Immature natural killer cell (primary cell): Measurements from ENCODE around the gene ZNF574. TPM values are rescaled to one million over a fixed set of nuclear protein-coding genes. Genes with fewer than 3 reads are reported as not detected.

ENCODE experiments used
- DNase-seq, 3 donors: peaks; one replicate each; pipeline ENCODE4 v3.0.0; 2022; ENCODE audit warnings: mixed read lengths in 1 of 3
- H3K27ac Mint-ChIP-seq, 6 donors: one replicate each; pipeline ENCODE4 v1.8.0; 2020; ENCODE audit warnings: mixed read lengths in 6 of 6, mild to moderate bottlenecking in 5 of 6, inconsistent platforms in 4 of 6, moderate library complexity in 3 of 6
- H3K27me3 Mint-ChIP-seq, 3 donors: one replicate each; pipeline ENCODE4 v1.8.0; 2020 to 2021; ENCODE audit warnings: low read depth in 3 of 3, mild to moderate bottlenecking in 3 of 3, mixed read lengths in 3 of 3, moderate library complexity in 3 of 3, inconsistent platforms in 1 of 3
- H3K36me3 Mint-ChIP-seq, 3 donors: one replicate each; pipeline ENCODE4 v1.8.0; 2020; ENCODE audit warnings: mixed read lengths in 3 of 3, inconsistent platforms in 2 of 3, mild to moderate bottlenecking in 2 of 3
- H3K4me1 Mint-ChIP-seq, 2 donors: one replicate each; pipeline ENCODE4 v1.8.0; 2020; ENCODE audit warnings: inconsistent platforms in 2 of 2, mild to moderate bottlenecking in 2 of 2, mixed read lengths in 2 of 2, moderate library complexity in 1 of 2
- H3K4me3 Mint-ChIP-seq, 5 donors: one replicate each; pipeline ENCODE4 v1.8.0; 2020; ENCODE audit warnings: mild to moderate bottlenecking in 5 of 5, mixed read lengths in 5 of 5, inconsistent platforms in 3 of 5, moderate library complexity in 3 of 5
- H3K9me3 Mint-ChIP-seq, 6 donors: one replicate each; pipeline ENCODE4 v1.8.0; 2020; ENCODE audit warnings: mild to moderate bottlenecking in 6 of 6, mixed read lengths in 6 of 6, inconsistent platforms in 4 of 6, moderate library complexity in 3 of 6
- polyA plus RNA-seq, 3 donors: library from polyadenylated mRNA; unstranded; fragments of 300-500 nt; fragmentation: Illumina TruSeq; gene quantifications; one replicate each; pipeline ENCODE4 v1.2.3, GENCODE V29; 2021

ZNF574 gene
- polyA plus RNA-seq, 3 donors from 2014 or later = 12.4 to 29.6 (median 20.3) TPM

GRCh38 chr19:42109896-42110295, 33.9 kb downstream of the ZNF574 start:
- Mint-ChIP-seq H3K27ac (no peak overlapping the region), H3K27me3 (peaks cover 0 to 2% (median 0%) of the 10 kb centered on the region in 3 donors), H3K4me3 (no peak overlapping the region)

GRCh38 chr19:42110658-42111057, 34.7 kb downstream of the ZNF574 start:
- Mint-ChIP-seq H3K4me1 (peaks cover 3 to 7% of the 10 kb centered on the region in 2 donors), H3K9me3 (no peaks in the 10 kb centered on the region), H3K36me3 (peaks cover 2 to 22% (median 15%) of the 10 kb centered on the region in 3 donors), H3K27ac (peak overlapping the region in 4 of 6 donors; percentile 3 to 40 (median 34)), H3K27me3 (peaks cover 0 to 3% (median under 1%) of the 10 kb centered on the region in 3 donors), H3K4me3 (no peak overlapping the region)
- DNase-seq = no peak

More at GRCh38 chr19:42109896-42110295, 33.9 kb downstream of the ZNF574 start:
- DNase-seq = no peak
- peaks cover 3 to 7% of the 10 kb centered on the region in 2 donors for H3K4me1 Mint-ChIP-seq
- H3K9me3 Mint-ChIP-seq = no peaks in the 10 kb centered on the region
- H3K36me3 Mint-ChIP-seq = peaks cover 0 to 16% (median 13%) of the 10 kb centered on the region in 3 donors

- peak overlapping the region in 5 of 6 donors; percentile 1 to 35 (median 19) for H3K27ac Mint-ChIP-seq
- no peak for DNase-seq
- H3K9me3 Mint-ChIP-seq = no peaks in the 10 kb centered on the region
- H3K36me3 Mint-ChIP-seq = peaks cover 6 to 29% (median 21%) of the 10 kb centered on the region in 3 donors
- H3K4me3 Mint-ChIP-seq = no peak overlapping the region
- peaks cover 3 to 7% of the 10 kb centered on the region in 2 donors for H3K4me1 Mint-ChIP-seq
- peaks cover 0 to 3% (median 0%) of the 10 kb centered on the region in 3 donors for H3K27me3 Mint-ChIP-seq
Measured at GRCh38 chr19:42111384-42111783, 35.4 kb downstream of the ZNF574 start.

GRCh38 chr19:42111811-42112210, 35.8 kb downstream of the ZNF574 start:
- DNase-seq = no peak
- no peaks in the 10 kb centered on the region for H3K9me3 Mint-ChIP-seq
- peak overlapping the region in 3 of 6 donors; percentile 19 to 35 (median 20) for H3K27ac Mint-ChIP-seq
- H3K27me3 Mint-ChIP-seq = peaks cover 0 to 3% (median 0%) of the 10 kb centered on the region in 3 donors
- no peak overlapping the region for H3K4me3 Mint-ChIP-seq
- H3K36me3 Mint-ChIP-seq = peaks cover 6 to 30% (median 21%) of the 10 kb centered on the region in 3 donors
- peaks cover 3 to 7% of the 10 kb centered on the region in 2 donors for H3K4me1 Mint-ChIP-seq

- no peak for DNase-seq
- peaks cover 6 to 35% (median 21%) of the 10 kb centered on the region in 3 donors for H3K36me3 Mint-ChIP-seq
- peak overlapping the region in 1 of 6 donors; percentile 46 for H3K27ac Mint-ChIP-seq
- H3K9me3 Mint-ChIP-seq = no peaks in the 10 kb centered on the region
- no peak overlapping the region for H3K4me3 Mint-ChIP-seq
- H3K27me3 Mint-ChIP-seq = peaks cover 0 to 3% (median 0%) of the 10 kb centered on the region in 3 donors
- peaks cover 0 to 1% of the 10 kb centered on the region in 2 donors for H3K4me1 Mint-ChIP-seq
Measured at GRCh38 chr19:42113641-42114348, 37.8 kb downstream of the ZNF574 start.

- H3K27ac Mint-ChIP-seq = peak overlapping the region in 1 of 6 donors; percentile 46
- no peak overlapping the region for H3K4me3 Mint-ChIP-seq
- no peaks in the 10 kb centered on the region for H3K9me3 Mint-ChIP-seq
- H3K27me3 Mint-ChIP-seq = peaks cover 0 to 3% (median 0%) of the 10 kb centered on the region in 3 donors
- peaks cover 6 to 39% (median 21%) of the 10 kb centered on the region in 3 donors for H3K36me3 Mint-ChIP-seq
- no peaks in the 10 kb centered on the region for H3K4me1 Mint-ChIP-seq
- DNase-seq = no peak
Measured at GRCh38 chr19:42114412-42114811, 38.4 kb downstream of the ZNF574 start.

GRCh38 chr19:42115219-42115618, 39.3 kb downstream of the ZNF574 start:
- Mint-ChIP-seq H3K9me3 (no peaks in the 10 kb centered on the region), H3K4me3 (no peak overlapping the region), H3K36me3 (peaks cover 6 to 39% (median 21%) of the 10 kb centered on the region in 3 donors), H3K27ac (peak overlapping the region in 1 of 6 donors; percentile 22), H3K27me3 (peaks cover 0 to 3% (median 0%) of the 10 kb centered on the region in 3 donors), H3K4me1 (no peaks in the 10 kb centered on the region)
- DNase-seq = no peak

- H3K36me3 Mint-ChIP-seq = peaks cover 6 to 38% (median 21%) of the 10 kb centered on the region in 3 donors
- peaks cover 1 to 3% of the 10 kb centered on the region in 2 donors for H3K4me1 Mint-ChIP-seq
- peaks cover 0 to 3% (median 0%) of the 10 kb centered on the region in 3 donors for H3K27me3 Mint-ChIP-seq
- no peaks in the 10 kb centered on the region for H3K9me3 Mint-ChIP-seq
- no peak for DNase-seq
- peak overlapping the region in 2 of 6 donors; percentile 42 to 57 for H3K27ac Mint-ChIP-seq
- H3K4me3 Mint-ChIP-seq = no peak overlapping the region
Measured at GRCh38 chr19:42115705-42116104, 39.7 kb downstream of the ZNF574 start.

GRCh38 chr19:42116308-42117075, 40.5 kb downstream of the ZNF574 start:
- H3K4me3 Mint-ChIP-seq = no peak overlapping the region
- H3K4me1 Mint-ChIP-seq = peaks cover 9 to 11% of the 10 kb centered on the region in 2 donors
- DNase-seq = no peak
- peaks cover 6 to 34% (median 21%) of the 10 kb centered on the region in 3 donors for H3K36me3 Mint-ChIP-seq
- no peaks in the 10 kb centered on the region for H3K9me3 Mint-ChIP-seq
- H3K27me3 Mint-ChIP-seq = peaks cover 0 to 3% (median 0%) of the 10 kb centered on the region in 3 donors
- no peak overlapping the region for H3K27ac Mint-ChIP-seq

- Mint-ChIP-seq H3K36me3 (peaks cover 6 to 34% (median 21%) of the 10 kb centered on the region in 3 donors), H3K27ac (peak overlapping the region in 1 of 6 donors; percentile 34), H3K4me3 (no peak overlapping the region), H3K9me3 (no peaks in the 10 kb centered on the region), H3K4me1 (peaks cover 15 to 17% of the 10 kb centered on the region in 2 donors), H3K27me3 (peaks cover 0 to 3% (median 0%) of the 10 kb centered on the region in 3 donors)
- no peak for DNase-seq
Measured at GRCh38 chr19:42117076-42117475, 41.1 kb downstream of the ZNF574 start.

GRCh38 chr19:42120276-42120980, 44.5 kb downstream of the ZNF574 start:
- peaks cover 0 to 3% (median 2%) of the 10 kb centered on the region in 3 donors for H3K27me3 Mint-ChIP-seq
- no peaks in the 10 kb centered on the region for H3K9me3 Mint-ChIP-seq
- H3K4me1 Mint-ChIP-seq = peaks cover 33 to 36% of the 10 kb centered on the region in 2 donors
- peak overlapping the region; percentile 36 to 90 (median 76) for H3K27ac Mint-ChIP-seq
- peak overlapping the region in 1 of 5 donors; percentile 4 for H3K4me3 Mint-ChIP-seq
- DNase-seq = no peak
- peaks cover 6 to 21% (median 8%) of the 10 kb centered on the region in 3 donors for H3K36me3 Mint-ChIP-seq

- H3K4me1 Mint-ChIP-seq = peaks cover 33 to 41% of the 10 kb centered on the region in 2 donors
- H3K9me3 Mint-ChIP-seq = no peaks in the 10 kb centered on the region
- peaks cover under 1 to 15% (median 2%) of the 10 kb centered on the region in 3 donors for H3K36me3 Mint-ChIP-seq
Measured at GRCh38 chr19:42121036-42121621, 45.2 kb downstream of the ZNF574 start.

GRCh38 chr19:42121656-42122069, 45.7 kb downstream of the ZNF574 start:
- Mint-ChIP-seq H3K4me1 (peaks cover 33 to 41% of the 10 kb centered on the region in 2 donors), H3K27me3 (peaks cover 0 to 3% (median 2%) of the 10 kb centered on the region in 3 donors), H3K36me3 (peaks cover 0 to 13% (median 0%) of the 10 kb centered on the region in 3 donors), H3K27ac (peak overlapping the region; percentile 36 to 90 (median 82)), H3K4me3 (peak overlapping the region in 4 of 5 donors; percentile 12 to 44 (median 28)), H3K9me3 (no peaks in the 10 kb centered on the region)
- DNase-seq = peak; percentile 32 to 46 (median 36)

More at GRCh38 chr19:42121036-42121621, 45.2 kb downstream of the ZNF574 start:
- Mint-ChIP-seq H3K27ac (peak overlapping the region; percentile 36 to 90 (median 84)), H3K4me3 (peak overlapping the region in 3 of 5 donors; percentile 1 to 44 (median 4)), H3K27me3 (peaks cover 0 to 3% (median 2%) of the 10 kb centered on the region in 3 donors)
- DNase-seq = no peak
